ENCODE data around the gene SPPL2C.

The SPPL2C gene

GRCh38 chr17:45844695-45845375 is at the start of gene SPPL2C:
TSS of gene SPPL2C (plus strand) at chr17:45844881. CDS start at chr17:45844907, 26 bp downstream.
- Mint-ChIP-seq H3K4me3 (no peak within 1 kb of the TSS), H3K27ac (no peak within 1 kb of the TSS), H3K27me3 (no peaks in the 10 kb centered on the region), H3K36me3 (ENCODE audit: low read depth) (no peaks in the 10 kb centered on the region), H3K9me3 (no peaks in the 10 kb centered on the region), H3K4me1 (ENCODE audit: low read depth) (no peaks in the 10 kb centered on the region)

GRCh38 chr17:45800816-45801215 is 43.9 kb upstream of the SPPL2C start:
- no peaks in the 10 kb centered on the region for H3K9me3 Mint-ChIP-seq
- H3K36me3 Mint-ChIP-seq (ENCODE audit: low read depth): no peaks in the 10 kb centered on the region
- H3K4me3 Mint-ChIP-seq: no peak overlapping the region
- H3K27ac Mint-ChIP-seq: no peak overlapping the region
- peaks cover 35% of the 10 kb centered on the region for H3K27me3 Mint-ChIP-seq
- H3K4me1 Mint-ChIP-seq (ENCODE audit: low read depth): no peaks in the 10 kb centered on the region

GRCh38 chr17:45801421-45801820 is 43.3 kb upstream of the SPPL2C start:
- Mint-ChIP-seq H3K4me1 (ENCODE audit: low read depth) (no peaks in the 10 kb centered on the region), H3K27ac (no peak overlapping the region), H3K36me3 (ENCODE audit: low read depth) (no peaks in the 10 kb centered on the region), H3K4me3 (no peak overlapping the region), H3K27me3 (peaks cover 36% of the 10 kb centered on the region), H3K9me3 (no peaks in the 10 kb centered on the region)

- Mint-ChIP-seq H3K36me3 (ENCODE audit: low read depth) (no peaks in the 10 kb centered on the region), H3K9me3 (no peaks in the 10 kb centered on the region), H3K4me3 (no peak overlapping the region), H3K27ac (no peak overlapping the region), H3K4me1 (ENCODE audit: low read depth) (no peaks in the 10 kb centered on the region), H3K27me3 (peaks cover 13% of the 10 kb centered on the region)
These were observed 35.8 kb upstream of the SPPL2C start for GRCh38 chr17:45808845-45809244.

- Mint-ChIP-seq H3K27ac (no peak overlapping the region), H3K36me3 (ENCODE audit: low read depth) (no peaks in the 10 kb centered on the region), H3K27me3 (peaks cover 12% of the 10 kb centered on the region), H3K4me3 (no peak overlapping the region), H3K4me1 (ENCODE audit: low read depth) (no peaks in the 10 kb centered on the region), H3K9me3 (no peaks in the 10 kb centered on the region)
These were observed 35.2 kb upstream of the SPPL2C start for GRCh38 chr17:45809499-45809898.

- H3K36me3 Mint-ChIP-seq (ENCODE audit: low read depth): no peaks in the 10 kb centered on the region
- no peak overlapping the region for H3K27ac Mint-ChIP-seq
- H3K4me3 Mint-ChIP-seq: no peak overlapping the region
- H3K9me3 Mint-ChIP-seq: no peaks in the 10 kb centered on the region
- H3K4me1 Mint-ChIP-seq (ENCODE audit: low read depth): no peaks in the 10 kb centered on the region
- no peaks in the 10 kb centered on the region for H3K27me3 Mint-ChIP-seq
These were observed 32.6 kb upstream of the SPPL2C start for GRCh38 chr17:45812102-45812501.

GRCh38 chr17:45813048-45813725 is 31.5 kb upstream of the SPPL2C start:
- H3K4me1 Mint-ChIP-seq (ENCODE audit: low read depth): no peaks in the 10 kb centered on the region
- H3K36me3 Mint-ChIP-seq (ENCODE audit: low read depth): no peaks in the 10 kb centered on the region
- no peaks in the 10 kb centered on the region for H3K27me3 Mint-ChIP-seq
- no peak overlapping the region for H3K4me3 Mint-ChIP-seq
- no peak overlapping the region for H3K27ac Mint-ChIP-seq
- no peaks in the 10 kb centered on the region for H3K9me3 Mint-ChIP-seq

GRCh38 chr17:45814622-45815606 is 29.8 kb upstream of the SPPL2C start:
- no peak overlapping the region for H3K4me3 Mint-ChIP-seq
- no peaks in the 10 kb centered on the region for H3K27me3 Mint-ChIP-seq
- H3K4me1 Mint-ChIP-seq (ENCODE audit: low read depth): no peaks in the 10 kb centered on the region
- H3K27ac Mint-ChIP-seq: no peak overlapping the region
- H3K36me3 Mint-ChIP-seq (ENCODE audit: low read depth): no peaks in the 10 kb centered on the region
- H3K9me3 Mint-ChIP-seq: no peaks in the 10 kb centered on the region

GRCh38 chr17:45815752-45816151 is 28.9 kb upstream of the SPPL2C start:
- H3K27me3 Mint-ChIP-seq: no peaks in the 10 kb centered on the region
- H3K36me3 Mint-ChIP-seq (ENCODE audit: low read depth): no peaks in the 10 kb centered on the region
- no peaks in the 10 kb centered on the region for H3K4me1 Mint-ChIP-seq (ENCODE audit: low read depth)
- H3K9me3 Mint-ChIP-seq: no peaks in the 10 kb centered on the region
- H3K4me3 Mint-ChIP-seq: no peak overlapping the region
- no peak overlapping the region for H3K27ac Mint-ChIP-seq

- no peaks in the 10 kb centered on the region for H3K4me1 Mint-ChIP-seq (ENCODE audit: low read depth)
- H3K36me3 Mint-ChIP-seq (ENCODE audit: low read depth): no peaks in the 10 kb centered on the region
- H3K27me3 Mint-ChIP-seq: peaks cover 3% of the 10 kb centered on the region
- no peaks in the 10 kb centered on the region for H3K9me3 Mint-ChIP-seq
- H3K27ac Mint-ChIP-seq: no peak overlapping the region
- H3K4me3 Mint-ChIP-seq: no peak overlapping the region
These were observed 26.6 kb upstream of the SPPL2C start for GRCh38 chr17:45818041-45818440.

- no peak overlapping the region for H3K4me3 Mint-ChIP-seq
- H3K4me1 Mint-ChIP-seq (ENCODE audit: low read depth): peaks cover 1% of the 10 kb centered on the region
- no peaks in the 10 kb centered on the region for H3K36me3 Mint-ChIP-seq (ENCODE audit: low read depth)
- H3K27ac Mint-ChIP-seq: no peak overlapping the region
- H3K27me3 Mint-ChIP-seq: peaks cover 3% of the 10 kb centered on the region
- H3K9me3 Mint-ChIP-seq: no peaks in the 10 kb centered on the region
These were observed 26.0 kb upstream of the SPPL2C start for GRCh38 chr17:45818699-45819098.

- H3K4me1 Mint-ChIP-seq (ENCODE audit: low read depth): peaks cover 3% of the 10 kb centered on the region
- H3K27ac Mint-ChIP-seq: no peak overlapping the region
- peaks cover 3% of the 10 kb centered on the region for H3K27me3 Mint-ChIP-seq
- no peak overlapping the region for H3K4me3 Mint-ChIP-seq
- no peaks in the 10 kb centered on the region for H3K36me3 Mint-ChIP-seq (ENCODE audit: low read depth)
- H3K9me3 Mint-ChIP-seq: no peaks in the 10 kb centered on the region
These were observed 25.0 kb upstream of the SPPL2C start for GRCh38 chr17:45819632-45820031.

GRCh38 chr17:45820052-45820780 is 24.5 kb upstream of the SPPL2C start:
- no peaks in the 10 kb centered on the region for H3K9me3 Mint-ChIP-seq
- H3K4me3 Mint-ChIP-seq: no peak overlapping the region
- H3K27ac Mint-ChIP-seq: no peak overlapping the region
- H3K4me1 Mint-ChIP-seq (ENCODE audit: low read depth): peaks cover 3% of the 10 kb centered on the region
- peaks cover 3% of the 10 kb centered on the region for H3K27me3 Mint-ChIP-seq
- no peaks in the 10 kb centered on the region for H3K36me3 Mint-ChIP-seq (ENCODE audit: low read depth)

GRCh38 chr17:45821147-45821546 is 23.5 kb upstream of the SPPL2C start:
- no peak overlapping the region for H3K4me3 Mint-ChIP-seq
- peaks cover 3% of the 10 kb centered on the region for H3K4me1 Mint-ChIP-seq (ENCODE audit: low read depth)
- no peaks in the 10 kb centered on the region for H3K36me3 Mint-ChIP-seq (ENCODE audit: low read depth)
- no peaks in the 10 kb centered on the region for H3K9me3 Mint-ChIP-seq
- H3K27me3 Mint-ChIP-seq: peaks cover 3% of the 10 kb centered on the region
- no peak overlapping the region for H3K27ac Mint-ChIP-seq

Measured in stimulated activated naive CD8-positive, alpha-beta T cell treated with anti-CD3 and anti-CD28 coated beads, Interleukin-15, Interleukin-2, amounts not matched to agents 100 ng/mL and 50 ng/mL, for 24 hours (primary cell).